ENCODE measurements around the gene TMEM178B. TPM values are rescaled to one million over a fixed set of nuclear protein-coding genes. Genes with fewer than 3 reads are reported as not detected.

TMEM178B gene
- total RNA-seq, 1 experiment from 2014 or later: 1.1 TPM

- Histone ChIP-seq H3K36me3 (replicated peaks; ENCODE audit: control insufficient read depth, insufficient read depth, low read length) (no peaks in the 10 kb centered on the region), H3K27me3 (ENCODE audit: control insufficient read depth, insufficient read depth, low read length) (no peaks in the 10 kb centered on the region), H3K4me3 (ENCODE audit: insufficient read depth, low read depth, low read length) (no peak overlapping the region)
- no peak for DNase-seq
Observed at GRCh38 chr7:141415999-141416398, 342.1 kb downstream of the TMEM178B start.

- no peak for DNase-seq
- Histone ChIP-seq H3K4me3 (ENCODE audit: insufficient read depth, low read depth, low read length) (no peak overlapping the region), H3K36me3 (replicated peaks; ENCODE audit: control insufficient read depth, insufficient read depth, low read length) (no peaks in the 10 kb centered on the region), H3K27me3 (ENCODE audit: control insufficient read depth, insufficient read depth, low read length) (no peaks in the 10 kb centered on the region)
Observed at GRCh38 chr7:141416650-141417270, 342.9 kb downstream of the TMEM178B start.

- Histone ChIP-seq H3K36me3 (replicated peaks; ENCODE audit: control insufficient read depth, insufficient read depth, low read length) (no peaks in the 10 kb centered on the region), H3K27me3 (ENCODE audit: control insufficient read depth, insufficient read depth, low read length) (no peaks in the 10 kb centered on the region), H3K4me3 (ENCODE audit: insufficient read depth, low read depth, low read length) (no peak overlapping the region)
- DNase-seq: no peak
Observed at GRCh38 chr7:141417506-141417905, 343.6 kb downstream of the TMEM178B start.

- H3K36me3 ChIP-seq (replicated peaks; ENCODE audit: control insufficient read depth, insufficient read depth, low read length): no peaks in the 10 kb centered on the region
- no peaks in the 10 kb centered on the region for H3K27me3 ChIP-seq (ENCODE audit: control insufficient read depth, insufficient read depth, low read length)
- H3K4me3 ChIP-seq (ENCODE audit: insufficient read depth, low read depth, low read length): no peak overlapping the region
- no peak for DNase-seq
Observed at GRCh38 chr7:141418066-141418465, 344.2 kb downstream of the TMEM178B start.

GRCh38 chr7:141421306-141421705 lies 347.4 kb downstream of the TMEM178B start:
- no peaks in the 10 kb centered on the region for H3K27me3 ChIP-seq (ENCODE audit: control insufficient read depth, insufficient read depth, low read length)
- no peaks in the 10 kb centered on the region for H3K36me3 ChIP-seq (replicated peaks; ENCODE audit: control insufficient read depth, insufficient read depth, low read length)
- no peak overlapping the region for H3K4me3 ChIP-seq (ENCODE audit: insufficient read depth, low read depth, low read length)
- no peak for DNase-seq

GRCh38 chr7:141427134-141427533 lies 353.3 kb downstream of the TMEM178B start:
- no peak for DNase-seq
- H3K4me3 ChIP-seq (ENCODE audit: insufficient read depth, low read depth, low read length): no peak overlapping the region
- H3K36me3 ChIP-seq (replicated peaks; ENCODE audit: control insufficient read depth, insufficient read depth, low read length): no peaks in the 10 kb centered on the region
- no peaks in the 10 kb centered on the region for H3K27me3 ChIP-seq (ENCODE audit: control insufficient read depth, insufficient read depth, low read length)

- H3K27me3 ChIP-seq (ENCODE audit: control insufficient read depth, insufficient read depth, low read length): no peaks in the 10 kb centered on the region
- DNase-seq: peak; percentile 51
- H3K4me3 ChIP-seq (ENCODE audit: insufficient read depth, low read depth, low read length): no peak overlapping the region
- H3K36me3 ChIP-seq (replicated peaks; ENCODE audit: control insufficient read depth, insufficient read depth, low read length): no peaks in the 10 kb centered on the region
Observed at GRCh38 chr7:141430455-141431139, 356.7 kb downstream of the TMEM178B start.

- H3K4me3 ChIP-seq (ENCODE audit: insufficient read depth, low read depth, low read length): no peak overlapping the region
- H3K27me3 ChIP-seq (ENCODE audit: control insufficient read depth, insufficient read depth, low read length): no peaks in the 10 kb centered on the region
- DNase-seq: no peak
- H3K36me3 ChIP-seq (replicated peaks; ENCODE audit: control insufficient read depth, insufficient read depth, low read length): no peaks in the 10 kb centered on the region
Observed at GRCh38 chr7:141431140-141431479, 357.2 kb downstream of the TMEM178B start.

- Histone ChIP-seq H3K4me3 (ENCODE audit: insufficient read depth, low read depth, low read length) (no peak overlapping the region), H3K36me3 (replicated peaks; ENCODE audit: control insufficient read depth, insufficient read depth, low read length) (no peaks in the 10 kb centered on the region), H3K27me3 (ENCODE audit: control insufficient read depth, insufficient read depth, low read length) (no peaks in the 10 kb centered on the region)
- DNase-seq: no peak
Observed at GRCh38 chr7:141431711-141432110, 357.8 kb downstream of the TMEM178B start.

GRCh38 chr7:141433698-141434097 lies 359.8 kb downstream of the TMEM178B start:
- Histone ChIP-seq H3K36me3 (replicated peaks; ENCODE audit: control insufficient read depth, insufficient read depth, low read length) (no peaks in the 10 kb centered on the region), H3K4me3 (ENCODE audit: insufficient read depth, low read depth, low read length) (no peak overlapping the region), H3K27me3 (ENCODE audit: control insufficient read depth, insufficient read depth, low read length) (no peaks in the 10 kb centered on the region)
- no peak for DNase-seq

GRCh38 chr7:141436139-141436538 lies 362.3 kb downstream of the TMEM178B start:
- Histone ChIP-seq H3K36me3 (replicated peaks; ENCODE audit: control insufficient read depth, insufficient read depth, low read length) (no peaks in the 10 kb centered on the region), H3K27me3 (ENCODE audit: control insufficient read depth, insufficient read depth, low read length) (no peaks in the 10 kb centered on the region), H3K4me3 (ENCODE audit: insufficient read depth, low read depth, low read length) (no peak overlapping the region)
- peak; percentile 30 for DNase-seq

- DNase-seq: peak; percentile 27
- Histone ChIP-seq H3K4me3 (ENCODE audit: insufficient read depth, low read depth, low read length) (no peak overlapping the region), H3K27me3 (ENCODE audit: control insufficient read depth, insufficient read depth, low read length) (no peaks in the 10 kb centered on the region), H3K36me3 (replicated peaks; ENCODE audit: control insufficient read depth, insufficient read depth, low read length) (no peaks in the 10 kb centered on the region)
Observed at GRCh38 chr7:141436575-141437075, 362.8 kb downstream of the TMEM178B start.

- no peak for DNase-seq
- Histone ChIP-seq H3K4me3 (ENCODE audit: insufficient read depth, low read depth, low read length) (no peak overlapping the region), H3K36me3 (replicated peaks; ENCODE audit: control insufficient read depth, insufficient read depth, low read length) (no peaks in the 10 kb centered on the region), H3K27me3 (ENCODE audit: control insufficient read depth, insufficient read depth, low read length) (no peaks in the 10 kb centered on the region)
Observed at GRCh38 chr7:141439164-141439563, 365.3 kb downstream of the TMEM178B start.

GRCh38 chr7:141439776-141440175 lies 365.9 kb downstream of the TMEM178B start:
- no peak overlapping the region for H3K4me3 ChIP-seq (ENCODE audit: insufficient read depth, low read depth, low read length)
- DNase-seq: no peak
- no peaks in the 10 kb centered on the region for H3K36me3 ChIP-seq (replicated peaks; ENCODE audit: control insufficient read depth, insufficient read depth, low read length)
- H3K27me3 ChIP-seq (ENCODE audit: control insufficient read depth, insufficient read depth, low read length): no peaks in the 10 kb centered on the region

GRCh38 chr7:141441837-141442627 lies 368.2 kb downstream of the TMEM178B start:
- DNase-seq: no peak
- Histone ChIP-seq H3K36me3 (replicated peaks; ENCODE audit: control insufficient read depth, insufficient read depth, low read length) (no peaks in the 10 kb centered on the region), H3K4me3 (ENCODE audit: insufficient read depth, low read depth, low read length) (no peak overlapping the region), H3K27me3 (ENCODE audit: control insufficient read depth, insufficient read depth, low read length) (no peaks in the 10 kb centered on the region)

Data from H7 (cell line).